LNCaP clone FGC (cell line): ENCODE data around the gene CDC73.

Experiments
- DNase-seq: peaks from one replicate; pipeline ENCODE4 v3.0.0-alpha.2; 2011; ENCODE audit warnings: low read depth
- H3K4me3 ChIP-seq: 2 replicates; pipeline ENCODE4 v1.5.1; 2011; ENCODE audit warnings: mild to moderate bottlenecking, low read depth, low read length, control low read depth
- TF ChIP-seq, protein P1 (sequence below): IDR thresholded peaks from 2 replicates; pipeline ENCODE4 v1.5.1; 2012; ENCODE audit warnings: mild to moderate bottlenecking; ENCODE audit not compliant: control insufficient read depth, insufficient read depth; ENCODE audit errors: extremely low read depth

CDC73 gene

DNA sequence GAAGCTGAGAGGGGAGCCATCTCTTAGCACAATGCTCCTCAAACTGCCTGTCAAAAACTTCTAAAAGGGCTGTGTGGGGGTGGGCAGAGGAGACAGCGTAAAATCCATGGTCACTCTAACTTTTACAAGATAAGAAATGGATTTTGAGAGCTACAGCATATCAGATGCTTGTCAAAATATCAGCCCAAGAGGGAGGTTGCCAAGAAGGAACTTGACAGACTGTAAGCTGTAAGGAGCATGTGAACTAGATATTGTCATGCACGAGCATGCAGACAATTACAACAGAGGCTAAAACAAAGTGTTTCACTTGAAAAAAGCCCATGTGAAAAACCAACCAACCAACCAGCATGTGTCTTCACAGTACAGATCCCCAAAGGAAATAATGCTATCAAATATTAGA is 171.9 kb downstream of the CDC73 start:
- no peak for DNase-seq
- H3K4me3 ChIP-seq: no peak overlapping the region
- TF ChIP-seq, protein P1, sequence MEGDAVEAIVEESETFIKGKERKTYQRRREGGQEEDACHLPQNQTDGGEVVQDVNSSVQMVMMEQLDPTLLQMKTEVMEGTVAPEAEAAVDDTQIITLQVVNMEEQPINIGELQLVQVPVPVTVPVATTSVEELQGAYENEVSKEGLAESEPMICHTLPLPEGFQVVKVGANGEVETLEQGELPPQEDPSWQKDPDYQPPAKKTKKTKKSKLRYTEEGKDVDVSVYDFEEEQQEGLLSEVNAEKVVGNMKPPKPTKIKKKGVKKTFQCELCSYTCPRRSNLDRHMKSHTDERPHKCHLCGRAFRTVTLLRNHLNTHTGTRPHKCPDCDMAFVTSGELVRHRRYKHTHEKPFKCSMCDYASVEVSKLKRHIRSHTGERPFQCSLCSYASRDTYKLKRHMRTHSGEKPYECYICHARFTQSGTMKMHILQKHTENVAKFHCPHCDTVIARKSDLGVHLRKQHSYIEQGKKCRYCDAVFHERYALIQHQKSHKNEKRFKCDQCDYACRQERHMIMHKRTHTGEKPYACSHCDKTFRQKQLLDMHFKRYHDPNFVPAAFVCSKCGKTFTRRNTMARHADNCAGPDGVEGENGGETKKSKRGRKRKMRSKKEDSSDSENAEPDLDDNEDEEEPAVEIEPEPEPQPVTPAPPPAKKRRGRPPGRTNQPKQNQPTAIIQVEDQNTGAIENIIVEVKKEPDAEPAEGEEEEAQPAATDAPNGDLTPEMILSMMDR: no peak

DNA sequence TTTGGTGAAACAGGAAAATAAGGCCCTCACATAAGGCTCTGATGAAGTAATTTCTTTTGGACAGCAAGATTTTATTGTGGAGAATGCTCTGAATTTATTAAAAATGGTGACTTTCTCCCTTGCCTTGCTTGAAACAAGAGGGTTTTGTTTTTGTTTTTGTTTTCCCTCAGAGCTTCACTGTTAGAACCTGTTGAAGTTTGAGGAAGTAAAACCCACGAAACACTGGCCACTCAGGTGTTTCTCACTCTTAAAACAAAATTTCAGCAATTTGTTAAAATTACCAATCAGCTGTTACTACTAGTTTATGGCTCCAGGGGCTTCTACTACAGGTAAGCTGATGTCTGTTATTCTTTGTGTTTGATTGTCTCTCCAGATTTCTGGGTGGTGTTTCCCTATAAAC is 177.2 kb downstream of the CDC73 start:
- DNase-seq: no peak
- TF ChIP-seq, protein P1: no peak
- H3K4me3 ChIP-seq: no peak overlapping the region

GRCh38 chr1:193301746-193302145 is 179.9 kb downstream of the CDC73 start:
- H3K4me3 ChIP-seq: no peak overlapping the region
- peak; percentile 53 for DNase-seq
- TF ChIP-seq, protein P1: no peak

- H3K4me3 ChIP-seq: no peak overlapping the region
- DNase-seq: no peak
- TF ChIP-seq, protein P1: no peak
These were observed 182.0 kb downstream of the CDC73 start for GRCh38 chr1:193303849-193304248.
